ENCODE results near the gene DNAH2. TPM values are rescaled to one million over a fixed set of nuclear protein-coding genes. Genes with fewer than 3 reads are reported as not detected.

DNAH2 gene
- total and polyA plus RNA-seq, 2 of the 13 experiments (the other 11 are each of a cell fraction or from before 2014, with no cell fraction given) = not detected

DNA sequence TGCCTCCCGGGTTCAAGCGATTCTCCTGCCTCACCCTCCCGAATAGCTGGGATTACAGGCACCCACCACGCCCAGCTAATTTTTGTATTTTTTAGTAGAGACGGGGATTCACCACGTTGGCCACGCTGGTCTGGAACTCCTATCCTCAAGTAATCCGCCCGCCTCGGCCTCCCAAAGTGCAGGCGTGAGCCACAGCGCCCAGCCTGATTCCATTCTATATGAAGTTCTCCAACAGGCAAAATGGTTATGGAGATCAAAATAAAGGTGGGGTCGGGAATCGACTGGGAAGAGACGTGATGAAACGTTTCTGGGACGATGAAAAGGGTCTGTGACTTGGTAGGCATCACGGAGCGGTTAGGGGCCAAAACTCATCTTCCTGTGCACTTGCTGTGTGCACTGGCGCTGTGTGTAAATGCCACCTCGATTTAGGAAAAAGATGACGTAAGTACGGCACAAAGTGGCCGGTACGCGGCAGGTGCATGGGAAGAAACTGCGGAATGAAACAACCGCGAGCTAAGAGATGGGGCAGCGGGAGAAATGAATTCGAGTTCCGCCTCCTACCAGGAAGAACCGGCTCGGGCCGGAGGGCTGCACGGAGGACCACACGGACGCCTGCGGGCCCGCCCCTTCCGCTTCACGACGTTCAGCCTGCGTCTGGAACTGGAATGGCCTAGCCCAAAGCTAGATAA lies 31.9 kb upstream of the DNAH2 start (continued):
- TF ChIP-seq ZBTB44 (CRISPR knock-in tag; IDR thresholded peaks at IDR 0.05) (no peak), TARDBP (CRISPR knock-in tag; IDR thresholded peaks at IDR 0.05) (no peak), XRCC5 (optimal IDR thresholded peaks at IDR 0.05; ENCODE audit: low read length) (peak; percentile 12), ZNF775 (CRISPR knock-in tag; IDR thresholded peaks at IDR 0.05; ENCODE audit: borderline replicate concordance) (no peak), IRF2 (CRISPR knock-in tag; IDR thresholded peaks at IDR 0.05) (no peak), ZNF558 (CRISPR knock-in tag; IDR thresholded peaks at IDR 0.05; ENCODE audit: borderline replicate concordance) (no peak), KLF12 (CRISPR knock-in tag; IDR thresholded peaks at IDR 0.05; ENCODE audit: borderline replicate concordance) (no peak), XBP1 (CRISPR knock-in tag; IDR thresholded peaks at IDR 0.05) (no peak), CHCHD3 (CRISPR knock-in tag; IDR thresholded peaks at IDR 0.05) (no peak), ZKSCAN8 (CRISPR knock-in tag; IDR thresholded peaks at IDR 0.05; ENCODE audit: borderline replicate concordance) (0 out of 2 replicates have a peak, but pooled peaks have one; percentile 3), ZNF781 (CRISPR knock-in tag; IDR thresholded peaks at IDR 0.05; ENCODE audit: borderline replicate concordance, not compliant biosample characterization) (no peak), PPARG (CRISPR knock-in tag; conservative IDR thresholded peaks at IDR 0.05) (no peak), NFKB2 (CRISPR knock-in tag; IDR thresholded peaks at IDR 0.05; ENCODE audit: borderline replicate concordance) (no peak; the same call in 1 of the 2 replicates), ZNF3 (CRISPR knock-in tag; IDR thresholded peaks at IDR 0.05) (no peak), NFIB (CRISPR knock-in tag; IDR thresholded peaks at IDR 0.05; ENCODE audit: borderline replicate concordance) (no peak), HES4 (CRISPR knock-in tag; IDR thresholded peaks at IDR 0.05; ENCODE audit: borderline replicate concordance) (0 out of 2 replicates have a peak, but pooled peaks have one; percentile 52), EP300 (IDR thresholded peaks at IDR 0.05; ENCODE audit: low read depth in 2 of 2, low read length in 2 of 2) (0 out of 4 replicates have a peak, but pooled peaks of 1 of the 2 experiments have one; percentile 21), EP300 (CRISPR knock-in tag; IDR thresholded peaks at IDR 0.05; ENCODE audit: borderline replicate concordance) (no peak)
- TF ChIP-seq, protein P1, sequence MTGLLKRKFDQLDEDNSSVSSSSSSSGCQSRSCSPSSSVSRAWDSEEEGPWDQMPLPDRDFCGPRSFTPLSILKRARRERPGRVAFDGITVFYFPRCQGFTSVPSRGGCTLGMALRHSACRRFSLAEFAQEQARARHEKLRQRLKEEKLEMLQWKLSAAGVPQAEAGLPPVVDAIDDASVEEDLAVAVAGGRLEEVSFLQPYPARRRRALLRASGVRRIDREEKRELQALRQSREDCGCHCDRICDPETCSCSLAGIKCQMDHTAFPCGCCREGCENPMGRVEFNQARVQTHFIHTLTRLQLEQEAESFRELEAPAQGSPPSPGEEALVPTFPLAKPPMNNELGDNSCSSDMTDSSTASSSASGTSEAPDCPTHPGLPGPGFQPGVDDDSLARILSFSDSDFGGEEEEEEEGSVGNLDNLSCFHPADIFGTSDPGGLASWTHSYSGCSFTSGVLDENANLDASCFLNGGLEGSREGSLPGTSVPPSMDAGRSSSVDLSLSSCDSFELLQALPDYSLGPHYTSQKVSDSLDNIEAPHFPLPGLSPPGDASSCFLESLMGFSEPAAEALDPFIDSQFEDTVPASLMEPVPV (CRISPR knock-in tag; IDR thresholded peaks at IDR 0.05) = no peak
- TF ChIP-seq, protein P2, sequence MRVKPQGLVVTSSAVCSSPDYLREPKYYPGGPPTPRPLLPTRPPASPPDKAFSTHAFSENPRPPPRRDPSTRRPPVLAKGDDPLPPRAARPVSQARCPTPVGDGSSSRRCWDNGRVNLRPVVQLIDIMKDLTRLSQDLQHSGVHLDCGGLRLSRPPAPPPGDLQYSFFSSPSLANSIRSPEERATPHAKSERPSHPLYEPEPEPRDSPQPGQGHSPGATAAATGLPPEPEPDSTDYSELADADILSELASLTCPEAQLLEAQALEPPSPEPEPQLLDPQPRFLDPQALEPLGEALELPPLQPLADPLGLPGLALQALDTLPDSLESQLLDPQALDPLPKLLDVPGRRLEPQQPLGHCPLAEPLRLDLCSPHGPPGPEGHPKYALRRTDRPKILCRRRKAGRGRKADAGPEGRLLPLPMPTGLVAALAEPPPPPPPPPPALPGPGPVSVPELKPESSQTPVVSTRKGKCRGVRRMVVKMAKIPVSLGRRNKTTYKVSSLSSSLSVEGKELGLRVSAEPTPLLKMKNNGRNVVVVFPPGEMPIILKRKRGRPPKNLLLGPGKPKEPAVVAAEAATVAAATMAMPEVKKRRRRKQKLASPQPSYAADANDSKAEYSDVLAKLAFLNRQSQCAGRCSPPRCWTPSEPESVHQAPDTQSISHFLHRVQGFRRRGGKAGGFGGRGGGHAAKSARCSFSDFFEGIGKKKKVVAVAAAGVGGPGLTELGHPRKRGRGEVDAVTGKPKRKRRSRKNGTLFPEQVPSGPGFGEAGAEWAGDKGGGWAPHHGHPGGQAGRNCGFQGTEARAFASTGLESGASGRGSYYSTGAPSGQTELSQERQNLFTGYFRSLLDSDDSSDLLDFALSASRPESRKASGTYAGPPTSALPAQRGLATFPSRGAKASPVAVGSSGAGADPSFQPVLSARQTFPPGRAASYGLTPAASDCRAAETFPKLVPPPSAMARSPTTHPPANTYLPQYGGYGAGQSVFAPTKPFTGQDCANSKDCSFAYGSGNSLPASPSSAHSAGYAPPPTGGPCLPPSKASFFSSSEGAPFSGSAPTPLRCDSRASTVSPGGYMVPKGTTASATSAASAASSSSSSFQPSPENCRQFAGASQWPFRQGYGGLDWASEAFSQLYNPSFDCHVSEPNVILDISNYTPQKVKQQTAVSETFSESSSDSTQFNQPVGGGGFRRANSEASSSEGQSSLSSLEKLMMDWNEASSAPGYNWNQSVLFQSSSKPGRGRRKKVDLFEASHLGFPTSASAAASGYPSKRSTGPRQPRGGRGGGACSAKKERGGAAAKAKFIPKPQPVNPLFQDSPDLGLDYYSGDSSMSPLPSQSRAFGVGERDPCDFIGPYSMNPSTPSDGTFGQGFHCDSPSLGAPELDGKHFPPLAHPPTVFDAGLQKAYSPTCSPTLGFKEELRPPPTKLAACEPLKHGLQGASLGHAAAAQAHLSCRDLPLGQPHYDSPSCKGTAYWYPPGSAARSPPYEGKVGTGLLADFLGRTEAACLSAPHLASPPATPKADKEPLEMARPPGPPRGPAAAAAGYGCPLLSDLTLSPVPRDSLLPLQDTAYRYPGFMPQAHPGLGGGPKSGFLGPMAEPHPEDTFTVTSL (CRISPR knock-in tag; IDR thresholded peaks at IDR 0.05; ENCODE audit: borderline replicate concordance) = no peak
